Memory B cell (primary cell): ENCODE data around the gene JMJD8.
A peak's percentile ranks its signal among the peaks of the same experiment; 100 is the strongest.
"Not testable (repeated sequence)": the region's sequence is repeated elsewhere in the genome, so short reads cannot be mapped to it uniquely, and the experiment has no call there.

Source experiments
- ATAC-seq: fragments of 150-1000 bp; cut with Tn5 transposase; 2 replicates; pipeline ENCODE4 v1.10.0; 2021; ENCODE audit warnings: low read depth, mild to moderate bottlenecking, moderate library complexity
- DNase-seq, 2 donors: peaks; one replicate each; pipeline ENCODE4 v3.0.0; 2022; ENCODE audit warnings: low spot score in 2 of 2
- H3K27ac Mint-ChIP-seq: one replicate; pipeline ENCODE4 v1.8.0; 2022; ENCODE audit warnings: mild to moderate bottlenecking, moderate library complexity, mixed read lengths
- H3K27me3 Mint-ChIP-seq: one replicate; pipeline ENCODE4 v1.8.0; 2022; ENCODE audit warnings: mixed read lengths
- H3K36me3 Mint-ChIP-seq: one replicate; pipeline ENCODE4 v1.8.0; 2022; ENCODE audit warnings: mild to moderate bottlenecking, mixed read lengths
- H3K4me1 Mint-ChIP-seq: one replicate; pipeline ENCODE4 v1.8.0; 2022; ENCODE audit warnings: mixed read lengths
- H3K4me3 Mint-ChIP-seq: one replicate; pipeline ENCODE4 v1.8.0; 2022; ENCODE audit warnings: mild to moderate bottlenecking, moderate library complexity, mixed read lengths
- H3K9me3 Mint-ChIP-seq: one replicate; pipeline ENCODE4 v1.8.0; 2022; ENCODE audit warnings: mixed read lengths

The JMJD8 gene

GRCh38 chr16:694187-694862 lies 10.2 kb upstream of the JMJD8 start:
- Mint-ChIP-seq H3K27me3 (peaks cover 6% of the 10 kb centered on the region), H3K36me3 (no peaks in the 10 kb centered on the region), H3K9me3 (no peaks in the 10 kb centered on the region), H3K27ac (no peak overlapping the region), H3K4me1 (peaks cover 25% of the 10 kb centered on the region), H3K4me3 (peak overlapping the region; percentile 74)
- no peak for DNase-seq
- ATAC-seq: no peak

GRCh38 chr16:693766-694165 lies 9.6 kb upstream of the JMJD8 start:
- Mint-ChIP-seq H3K27ac (no peak overlapping the region), H3K36me3 (no peaks in the 10 kb centered on the region), H3K4me3 (peak overlapping the region; percentile 80), H3K9me3 (no peaks in the 10 kb centered on the region), H3K4me1 (peaks cover 28% of the 10 kb centered on the region), H3K27me3 (peaks cover 6% of the 10 kb centered on the region)
- peak; percentile 47 for ATAC-seq
- DNase-seq: no peak

DNA sequence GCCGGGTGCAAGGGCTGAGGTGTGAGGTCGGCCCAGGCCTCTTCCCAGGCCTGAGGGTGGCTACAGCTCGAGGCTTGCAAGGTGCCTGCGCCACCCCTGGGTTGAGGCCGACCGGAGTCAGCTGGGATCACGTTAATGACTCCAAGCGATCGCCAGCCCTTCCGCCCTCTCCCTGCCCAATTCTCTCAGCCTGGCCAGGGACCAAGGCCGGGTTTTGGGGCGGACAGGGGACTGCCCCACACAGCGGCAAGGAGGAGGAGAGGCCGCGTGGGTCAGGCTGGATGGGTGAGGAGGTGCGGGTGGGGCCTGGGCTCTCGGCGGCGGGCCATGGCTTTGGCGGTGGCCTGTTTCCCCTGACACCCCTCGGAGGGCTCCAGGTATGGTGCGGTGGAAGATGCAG lies 9.2 kb upstream of the JMJD8 start:
- Mint-ChIP-seq H3K36me3 (no peaks in the 10 kb centered on the region), H3K4me3 (peak overlapping the region; percentile 80), H3K4me1 (peaks cover 29% of the 10 kb centered on the region), H3K9me3 (no peaks in the 10 kb centered on the region), H3K27ac (no peak overlapping the region), H3K27me3 (peaks cover 6% of the 10 kb centered on the region)
- DNase-seq: no peak
- no peak for ATAC-seq

DNA sequence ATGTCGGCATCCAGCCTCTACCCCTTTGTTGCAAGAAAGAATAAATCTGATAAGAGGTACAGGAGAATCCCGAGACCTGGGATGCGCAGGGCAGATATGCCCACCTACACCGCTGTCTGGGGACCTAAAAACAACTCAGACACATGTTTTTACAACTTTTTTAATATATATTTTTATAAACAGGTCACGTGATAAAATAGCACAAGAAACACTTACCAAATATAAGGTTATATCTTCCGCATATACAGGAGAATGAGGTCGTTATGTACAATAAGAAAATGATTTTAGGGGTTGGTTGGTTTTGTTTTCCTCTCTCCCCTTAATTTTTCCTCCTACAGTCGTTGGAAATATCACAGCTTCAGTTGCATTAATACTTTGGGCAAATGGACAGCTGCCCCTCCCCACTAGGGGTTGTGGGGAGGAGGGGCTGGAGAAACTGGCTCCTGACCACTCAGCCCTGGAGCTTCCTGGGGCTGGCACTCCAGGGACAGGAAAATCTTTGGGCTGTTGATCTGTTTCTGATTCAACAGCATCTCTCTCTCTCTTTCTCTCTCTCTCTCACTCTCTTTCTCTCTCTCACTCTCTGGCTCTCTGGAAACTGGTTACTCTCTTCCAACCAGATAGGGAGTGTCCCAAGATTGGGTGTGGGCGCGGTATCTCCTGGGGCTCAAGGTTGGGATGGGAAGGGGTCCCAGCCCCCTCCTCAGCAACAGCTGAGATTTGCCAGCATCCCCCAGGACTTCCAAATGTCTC lies 8.4 kb upstream of the JMJD8 start:
- Mint-ChIP-seq H3K27me3 (peaks cover 6% of the 10 kb centered on the region), H3K36me3 (no peaks in the 10 kb centered on the region), H3K4me3 (peak overlapping the region; percentile 18), H3K27ac (no peak overlapping the region), H3K4me1 (peaks cover 29% of the 10 kb centered on the region), H3K9me3 (no peaks in the 10 kb centered on the region)
- DNase-seq (no peak), ATAC-seq (no peak)

- H3K9me3 Mint-ChIP-seq, DNase-seq, H3K27me3 Mint-ChIP-seq, H3K36me3 Mint-ChIP-seq, ATAC-seq, H3K27ac Mint-ChIP-seq: not testable (repeated sequence)
- H3K4me1 Mint-ChIP-seq: peaks cover 29% of the 10 kb centered on the region
- H3K4me3 Mint-ChIP-seq: peak overlapping the region; percentile 68
Measured at GRCh38 chr16:691242-691641, 7.1 kb upstream of the JMJD8 start.

DNA sequence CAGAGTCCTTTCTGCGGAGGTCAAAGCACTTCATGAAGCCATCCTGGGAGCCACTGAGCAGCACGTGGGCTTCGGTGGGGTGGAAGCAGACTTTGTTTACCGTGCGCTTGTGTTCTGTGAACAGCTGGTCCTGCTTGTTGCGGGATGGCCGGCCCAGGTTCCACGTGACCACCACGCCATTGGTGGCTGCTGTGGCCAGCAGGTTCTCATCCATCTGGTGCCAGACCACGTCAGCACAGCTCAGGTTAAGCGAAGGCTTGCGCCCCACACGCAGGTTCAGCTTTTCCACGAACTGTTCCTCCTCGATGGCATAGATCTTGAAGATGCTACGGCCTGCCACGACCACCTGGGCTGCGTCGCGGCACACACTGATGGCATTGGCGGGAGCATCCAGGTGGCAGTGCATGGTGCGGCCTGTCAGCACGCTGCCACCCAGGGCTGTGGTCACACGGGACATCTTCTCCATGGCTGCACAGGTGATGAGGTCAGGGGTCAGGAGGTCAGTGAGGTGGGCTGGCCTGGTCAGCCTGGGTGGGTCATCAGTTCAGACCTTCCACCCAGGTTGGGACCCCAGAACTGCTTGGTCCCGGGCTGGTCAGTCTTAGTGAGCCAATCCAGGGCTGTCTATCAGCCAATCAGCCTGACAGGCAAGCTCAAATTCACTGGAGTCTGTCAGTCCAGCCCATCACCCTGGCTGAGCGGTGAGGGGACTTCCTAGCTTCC lies 5.2 kb upstream of the JMJD8 start:
- peak overlapping the region; percentile 86 for H3K4me3 Mint-ChIP-seq
- ATAC-seq (no peak), DNase-seq (no peak)
- H3K4me1 Mint-ChIP-seq: peaks cover 20% of the 10 kb centered on the region
- no peaks in the 10 kb centered on the region for H3K9me3 Mint-ChIP-seq
- no peaks in the 10 kb centered on the region for H3K36me3 Mint-ChIP-seq
- H3K27ac Mint-ChIP-seq: peak overlapping the region; percentile 74
- H3K27me3 Mint-ChIP-seq: peaks cover 2% of the 10 kb centered on the region

DNA sequence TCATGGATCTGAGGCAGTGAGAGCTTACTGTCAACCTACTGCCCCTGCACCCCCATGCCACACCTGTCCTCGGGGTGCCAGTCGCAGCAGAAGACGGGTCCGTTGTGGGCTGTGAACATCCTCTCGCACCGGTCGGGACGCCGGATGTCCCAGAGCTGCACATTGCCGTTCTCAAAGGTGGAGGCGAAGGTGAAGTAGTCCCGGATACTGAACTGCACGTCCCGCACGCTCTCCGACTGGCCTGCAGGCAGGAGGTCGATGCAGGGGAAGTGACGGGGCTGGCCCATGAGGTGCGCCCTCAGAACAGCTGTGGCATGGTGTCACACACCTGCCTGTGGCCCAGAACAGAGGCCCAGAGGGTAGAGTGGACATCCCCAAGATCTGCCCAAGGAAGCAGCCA lies 3.4 kb upstream of the JMJD8 start:
- Mint-ChIP-seq H3K4me3 (no peak overlapping the region), H3K9me3 (no peaks in the 10 kb centered on the region), H3K36me3 (peaks cover 2% of the 10 kb centered on the region), H3K27ac (no peak overlapping the region), H3K4me1 (peaks cover 17% of the 10 kb centered on the region), H3K27me3 (no peaks in the 10 kb centered on the region)
- no peak for DNase-seq
- no peak for ATAC-seq

GRCh38 chr16:686459-687260 lies 2.5 kb upstream of the JMJD8 start:
- Mint-ChIP-seq H3K4me3 (no peak overlapping the region), H3K27me3 (no peaks in the 10 kb centered on the region), H3K27ac (no peak overlapping the region), H3K36me3 (peaks cover 4% of the 10 kb centered on the region), H3K9me3 (no peaks in the 10 kb centered on the region), H3K4me1 (peaks cover 18% of the 10 kb centered on the region)
- DNase-seq (no peak), ATAC-seq (no peak)

DNA sequence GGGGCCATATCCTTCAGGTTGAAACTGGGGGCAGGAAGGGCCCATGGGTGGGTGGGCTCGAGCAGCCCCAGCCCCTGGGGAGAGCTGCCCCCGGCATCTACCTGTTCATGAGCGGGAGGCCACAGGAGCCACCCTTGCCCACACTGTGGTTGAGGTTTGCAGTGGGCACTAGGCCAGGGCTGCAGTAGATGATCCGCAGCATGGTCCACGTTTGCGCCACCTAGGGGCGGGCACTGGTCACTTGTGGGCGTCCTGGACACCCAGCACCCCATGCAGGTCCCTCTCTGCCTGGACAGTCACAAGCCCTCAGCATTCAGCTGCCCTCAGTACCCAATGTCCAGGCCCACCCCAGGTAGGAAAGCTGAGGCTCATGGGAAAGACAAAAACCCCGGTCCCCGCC lies 1.8 kb upstream of the JMJD8 start:
- Mint-ChIP-seq H3K4me3 (peak overlapping the region; percentile 58), H3K27ac (no peak overlapping the region), H3K27me3 (no peaks in the 10 kb centered on the region), H3K9me3 (no peaks in the 10 kb centered on the region), H3K4me1 (peaks cover 17% of the 10 kb centered on the region), H3K36me3 (peaks cover 4% of the 10 kb centered on the region)
- no peak for ATAC-seq
- no peak for DNase-seq

GRCh38 chr16:684961-685696 lies 995 bp upstream of the JMJD8 start:
- no peak for DNase-seq
- no peaks in the 10 kb centered on the region for H3K27me3 Mint-ChIP-seq
- H3K4me1 Mint-ChIP-seq: peaks cover 13% of the 10 kb centered on the region
- H3K9me3 Mint-ChIP-seq: no peaks in the 10 kb centered on the region
- H3K4me3 Mint-ChIP-seq: no peak overlapping the region
- ATAC-seq: no peak
- no peak overlapping the region for H3K27ac Mint-ChIP-seq
- peaks cover 4% of the 10 kb centered on the region for H3K36me3 Mint-ChIP-seq

DNA sequence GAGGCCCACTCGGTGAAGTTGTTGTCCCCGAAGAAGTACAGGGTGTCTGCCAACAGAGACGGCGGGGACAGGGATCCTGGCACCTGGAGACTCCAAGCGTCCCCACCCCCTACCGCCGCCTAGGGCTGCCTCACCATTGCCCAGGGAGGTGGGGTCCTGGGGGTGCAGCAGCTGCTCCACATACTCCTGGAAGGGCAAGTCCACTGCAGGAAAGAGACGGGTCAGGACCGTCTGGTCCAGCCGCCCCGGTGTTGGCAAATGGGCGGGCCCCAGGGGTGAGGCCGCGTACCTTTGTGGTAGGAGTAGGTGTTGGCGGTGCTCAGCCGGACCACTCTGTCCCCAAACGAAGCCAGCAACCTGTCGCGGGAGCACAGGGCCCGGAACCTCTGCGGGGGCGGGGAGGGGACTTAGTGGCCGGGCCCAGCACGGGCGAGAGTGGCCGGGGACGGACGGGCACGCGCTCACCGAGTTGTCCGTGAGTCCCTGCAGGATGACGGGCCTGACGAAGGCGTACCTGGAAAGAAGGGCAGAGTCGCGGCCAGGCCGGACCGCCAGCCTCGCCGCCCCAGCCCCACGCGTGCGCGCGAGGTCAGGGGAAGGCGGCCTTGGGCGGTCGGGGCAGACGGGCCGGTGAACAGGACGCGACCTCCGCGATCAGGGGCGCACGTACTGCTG lies 601 bp downstream of the JMJD8 start:
- H3K27me3 Mint-ChIP-seq: no peaks in the 10 kb centered on the region
- H3K4me1 Mint-ChIP-seq: peaks cover 9% of the 10 kb centered on the region
- DNase-seq (no peak), ATAC-seq (no peak)
- H3K9me3 Mint-ChIP-seq: no peaks in the 10 kb centered on the region
- H3K4me3 Mint-ChIP-seq: peak overlapping the region; percentile 77
- H3K27ac Mint-ChIP-seq: peak overlapping the region; percentile 75
- peaks cover 4% of the 10 kb centered on the region for H3K36me3 Mint-ChIP-seq

DNA sequence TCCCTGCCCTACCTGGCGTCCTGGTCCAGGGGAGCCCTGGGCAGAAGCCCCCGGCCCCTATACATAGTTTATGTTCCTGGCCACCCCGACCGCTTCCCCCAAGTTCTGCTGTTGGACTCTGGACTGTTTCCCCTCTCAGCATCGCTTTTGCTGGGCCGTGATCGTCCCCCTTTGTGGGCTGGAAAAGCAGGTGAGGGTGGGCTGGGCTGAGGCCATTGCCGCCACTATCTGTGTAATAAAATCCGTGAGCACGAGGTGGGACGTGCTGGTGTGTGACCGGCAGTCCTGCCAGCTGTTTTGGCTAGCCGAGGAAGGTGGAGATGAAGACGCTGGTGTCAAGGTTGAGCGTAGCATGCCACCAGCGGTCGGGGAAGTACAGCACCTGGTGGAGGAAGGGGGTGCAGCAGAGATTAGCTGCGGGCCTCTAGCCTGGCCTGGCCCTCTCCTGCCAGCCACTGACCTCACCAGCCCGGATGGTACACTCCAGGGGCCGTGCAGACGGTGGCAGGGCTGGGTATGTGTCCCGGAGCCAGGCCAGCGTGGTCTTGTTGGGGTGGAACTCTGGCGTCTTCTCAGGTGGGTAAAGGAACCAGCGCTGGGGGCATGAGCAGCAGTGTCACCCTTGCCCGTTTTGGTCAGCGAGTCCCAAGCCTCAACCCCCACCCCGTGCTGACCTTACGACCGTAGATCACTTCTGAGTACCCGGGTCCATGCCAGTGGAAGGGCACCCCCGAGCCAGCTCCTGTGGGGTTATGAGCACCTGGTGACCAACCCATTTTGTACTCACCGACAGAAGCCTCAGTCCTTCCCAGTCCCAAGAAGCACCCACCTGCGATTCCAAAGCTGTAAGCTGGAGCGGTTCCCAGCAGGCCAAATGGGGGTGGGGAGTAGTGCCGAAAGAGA lies 1.4 kb downstream of the JMJD8 start:
- H3K27me3 Mint-ChIP-seq: peaks cover 1% of the 10 kb centered on the region
- DNase-seq (no peak), ATAC-seq (no peak)
- peaks cover 11% of the 10 kb centered on the region for H3K4me1 Mint-ChIP-seq
- peak overlapping the region; percentile 77 for H3K4me3 Mint-ChIP-seq
- no peaks in the 10 kb centered on the region for H3K9me3 Mint-ChIP-seq
- no peak overlapping the region for H3K27ac Mint-ChIP-seq
- peaks cover 4% of the 10 kb centered on the region for H3K36me3 Mint-ChIP-seq
